22Rv1 (cell line): ENCODE data around the gene LPIN1.

Experiments
- H3K27ac ChIP-seq: fragments of 450-650 bp; 2 replicates; pipeline ENCODE4 v1.5.1; 2017
- CTCF ChIP-seq: fragments of 450-650 bp; IDR thresholded peaks from 2 replicates; pipeline ENCODE4 v1.5.1; 2017; ENCODE audit warnings: mild to moderate bottlenecking
- ZFX ChIP-seq: fragments of 450-650 bp; IDR thresholded peaks from 2 replicates; pipeline ENCODE4 v1.6.1; 2017; ENCODE audit warnings: antibody characterized with exemption, borderline replicate concordance

LPIN1 gene

GRCh38 chr2:11819235-11819729, 72.8 kb downstream of the LPIN1 start:
- H3K27ac ChIP-seq, result no peak overlapping the region
- TF ChIP-seq ZFX, result no peak

DNA sequence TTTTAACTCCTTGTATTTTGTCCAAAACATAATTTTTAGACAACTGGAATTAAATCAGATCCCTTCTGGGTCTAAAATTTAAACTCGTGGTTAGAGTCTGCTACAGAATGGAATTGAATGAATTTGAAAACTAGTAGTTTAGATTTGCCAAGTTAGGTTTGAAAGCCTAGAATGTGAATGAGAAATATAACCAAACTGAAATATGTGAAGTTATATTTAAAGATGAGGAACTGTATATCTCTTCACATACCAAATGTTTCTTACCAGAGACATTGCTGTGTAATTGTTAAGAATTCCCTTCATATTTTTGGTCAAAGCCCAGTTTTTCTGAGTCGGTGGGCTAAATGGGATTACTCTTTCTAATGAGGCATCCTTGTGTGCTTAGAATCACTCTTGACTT, 74.2 kb downstream of the LPIN1 start:
- TF ChIP-seq ZFX (no peak), CTCF (no peak)
- no peak overlapping the region for H3K27ac ChIP-seq

GRCh38 chr2:11821705-11822104, 75.3 kb downstream of the LPIN1 start:
- H3K27ac ChIP-seq, result no peak overlapping the region
- TF ChIP-seq ZFX (no peak), CTCF (no peak)

DNA sequence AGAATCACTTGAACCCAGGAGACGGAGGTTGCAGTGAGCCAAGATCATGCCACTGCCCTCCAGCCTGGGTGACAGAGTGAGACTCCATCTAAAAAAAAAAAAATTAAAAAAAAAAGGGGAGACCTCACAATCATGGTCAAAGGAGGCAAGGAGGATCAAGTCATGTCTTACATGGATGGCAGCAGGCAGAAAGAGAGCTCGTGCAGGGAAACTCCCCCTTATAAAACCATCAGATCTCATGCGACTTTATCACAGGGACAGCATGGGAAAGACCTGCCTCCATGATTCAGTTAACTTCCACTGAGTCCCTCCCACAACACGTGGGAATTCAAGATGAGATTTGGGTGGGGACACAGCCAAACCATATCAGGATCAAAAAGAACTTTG, 75.9 kb downstream of the LPIN1 start:
- peak overlapping the region; percentile 36; the same call in 1 of the 2 replicates for H3K27ac ChIP-seq

DNA sequence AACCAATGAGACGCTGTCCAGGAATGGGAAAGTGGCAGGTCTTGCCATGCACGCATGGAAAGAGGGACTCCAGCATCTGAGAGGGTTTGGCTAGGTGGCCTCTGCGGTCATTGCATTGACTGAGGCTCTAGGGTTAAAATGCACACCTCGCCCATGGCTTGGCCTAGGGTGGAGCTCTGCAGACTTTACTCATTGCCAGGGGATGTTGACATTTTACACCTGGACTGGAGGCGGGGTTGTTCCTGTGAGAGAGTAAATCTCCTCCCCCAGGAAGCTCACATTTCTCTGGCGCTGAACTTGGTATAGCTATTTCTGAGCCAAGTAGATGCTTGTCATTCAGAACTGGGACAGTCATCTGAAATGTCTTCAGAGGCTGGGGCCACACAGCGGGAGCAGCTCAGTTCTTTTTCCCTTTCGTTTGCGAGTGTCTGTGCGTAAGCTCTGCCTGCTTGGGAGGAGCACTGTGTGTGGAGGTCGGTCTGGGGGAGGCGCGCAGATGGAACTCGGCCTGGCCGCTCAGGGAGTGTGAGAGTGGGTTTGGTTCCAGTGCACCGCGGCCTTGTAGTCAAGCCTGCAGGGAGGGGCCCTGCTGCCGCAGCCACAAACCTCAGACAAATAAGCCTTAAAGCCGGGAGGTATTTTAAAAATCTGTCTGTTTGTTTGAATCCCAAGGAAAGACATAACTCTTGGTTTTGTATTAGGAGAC, 76.5 kb downstream of the LPIN1 start:
- peak overlapping the region; percentile 36; the same call in 1 of the 2 replicates for H3K27ac ChIP-seq
- no peak for TF ChIP-seq CTCF
- no peak for TF ChIP-seq ZFX

- no peak for TF ChIP-seq ZFX
- no peak for TF ChIP-seq CTCF
Measured at GRCh38 chr2:11824901-11825828, 78.7 kb downstream of the LPIN1 start.

DNA sequence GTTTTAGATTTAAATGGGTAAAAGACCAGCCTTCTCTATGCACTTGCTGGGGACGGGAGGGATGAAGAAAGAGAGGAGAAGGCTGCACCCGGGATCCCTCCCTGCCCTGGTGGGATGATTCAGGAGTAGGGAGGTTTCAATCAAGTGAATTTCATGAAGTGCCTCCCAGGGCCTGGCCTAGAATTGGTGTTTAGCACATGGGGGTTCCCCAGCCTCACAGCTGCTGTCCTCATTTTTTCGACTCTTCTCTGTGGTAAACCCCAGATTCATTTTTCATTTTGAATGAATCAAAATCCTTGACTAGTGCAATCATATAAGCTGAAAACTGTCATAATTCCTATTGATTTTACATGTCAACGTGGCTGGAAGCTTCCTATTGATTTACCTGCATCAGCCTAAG, 81.1 kb downstream of the LPIN1 start:
- no peak for TF ChIP-seq CTCF
- no peak for TF ChIP-seq ZFX
- no peak overlapping the region for H3K27ac ChIP-seq

More at GRCh38 chr2:11824901-11825828, 78.7 kb downstream of the LPIN1 start:
- no peak overlapping the region for H3K27ac ChIP-seq

DNA sequence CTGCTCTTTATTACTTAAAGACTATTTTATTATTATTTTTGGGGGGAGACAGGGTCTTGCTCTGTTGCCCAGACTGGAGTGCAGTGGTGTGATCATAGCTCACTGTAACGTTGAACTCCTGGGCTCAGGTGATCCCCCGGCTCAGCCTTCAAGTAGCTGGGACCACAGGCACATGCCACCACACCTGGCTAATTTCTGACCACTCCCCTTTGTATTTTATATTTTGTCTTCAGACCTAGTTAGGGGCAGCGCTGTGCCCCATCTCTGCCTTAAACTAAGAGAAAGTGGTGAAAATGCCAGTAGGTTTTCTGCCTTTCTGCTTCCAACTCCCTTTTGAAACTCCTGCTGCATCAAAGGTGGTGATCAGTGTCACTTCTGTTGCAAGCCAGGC, 82.5 kb downstream of the LPIN1 start:
- TF ChIP-seq CTCF (no peak), ZFX (no peak)
- H3K27ac ChIP-seq, result no peak overlapping the region
